ENCODE data around the gene CISTR. TPM values are rescaled to one million over a fixed set of nuclear protein-coding genes. Genes with fewer than 3 reads are reported as not detected.

CISTR gene
- total and polyA plus RNA-seq, 3 donors from 2014 or later, result not detected

- Histone ChIP-seq H3K27ac (no peak overlapping the region), H3K4me3 (no peak overlapping the region), H3K27me3 (no peaks in the 10 kb centered on the region), H3K9me3 (no peaks in the 10 kb centered on the region), H3K4me1 (peaks cover 6% of the 10 kb centered on the region), H3K36me3 (ENCODE audit: low read depth, missing control alignments) (no peaks in the 10 kb centered on the region)
- no peak for TF ChIP-seq POLR2A (IDR thresholded peaks at IDR 0.05)
- TF ChIP-seq, protein P1, sequence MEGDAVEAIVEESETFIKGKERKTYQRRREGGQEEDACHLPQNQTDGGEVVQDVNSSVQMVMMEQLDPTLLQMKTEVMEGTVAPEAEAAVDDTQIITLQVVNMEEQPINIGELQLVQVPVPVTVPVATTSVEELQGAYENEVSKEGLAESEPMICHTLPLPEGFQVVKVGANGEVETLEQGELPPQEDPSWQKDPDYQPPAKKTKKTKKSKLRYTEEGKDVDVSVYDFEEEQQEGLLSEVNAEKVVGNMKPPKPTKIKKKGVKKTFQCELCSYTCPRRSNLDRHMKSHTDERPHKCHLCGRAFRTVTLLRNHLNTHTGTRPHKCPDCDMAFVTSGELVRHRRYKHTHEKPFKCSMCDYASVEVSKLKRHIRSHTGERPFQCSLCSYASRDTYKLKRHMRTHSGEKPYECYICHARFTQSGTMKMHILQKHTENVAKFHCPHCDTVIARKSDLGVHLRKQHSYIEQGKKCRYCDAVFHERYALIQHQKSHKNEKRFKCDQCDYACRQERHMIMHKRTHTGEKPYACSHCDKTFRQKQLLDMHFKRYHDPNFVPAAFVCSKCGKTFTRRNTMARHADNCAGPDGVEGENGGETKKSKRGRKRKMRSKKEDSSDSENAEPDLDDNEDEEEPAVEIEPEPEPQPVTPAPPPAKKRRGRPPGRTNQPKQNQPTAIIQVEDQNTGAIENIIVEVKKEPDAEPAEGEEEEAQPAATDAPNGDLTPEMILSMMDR (IDR thresholded peaks at IDR 0.05), result no peak
- intact Hi-C loops (cut with DNase I; ENCODE audit: low total_unique reads), result no loop called here
- WGBS, 2 donors, result 78 to 89% methylated on average over 5 of the region's 5 CpGs
- no peak for DNase-seq
Measured at GRCh38 chr12:53756300-53757100, 4.7 kb upstream of the CISTR start.

DNA sequence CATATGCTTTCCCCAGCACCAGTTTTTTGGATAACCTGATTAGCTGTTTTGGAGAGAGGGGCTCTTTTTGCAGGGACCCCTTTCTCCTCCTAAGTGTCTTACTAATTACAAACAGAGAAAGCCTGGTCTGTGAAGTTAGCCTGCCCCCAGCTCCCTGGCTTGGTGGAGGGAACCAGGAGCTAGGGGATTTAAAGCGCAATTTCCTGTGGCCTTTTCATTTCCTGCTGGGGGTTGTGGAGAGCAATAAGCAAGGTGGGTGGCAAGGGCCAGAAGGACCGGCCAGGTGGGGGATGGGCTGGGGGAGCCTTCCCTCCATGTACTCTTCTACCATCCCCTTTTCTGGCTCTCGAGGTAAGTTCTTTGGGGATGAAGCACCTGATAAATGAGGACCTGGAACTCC is 4.1 kb upstream of the CISTR start:
- 70 to 76% methylated on average over 3 of the region's 3 CpGs for WGBS, 2 donors
- Histone ChIP-seq H3K9me3 (no peaks in the 10 kb centered on the region), H3K4me3 (no peak overlapping the region), H3K27me3 (no peaks in the 10 kb centered on the region), H3K27ac (no peak overlapping the region), H3K36me3 (ENCODE audit: low read depth, missing control alignments) (no peaks in the 10 kb centered on the region), H3K4me1 (peaks cover 11% of the 10 kb centered on the region)
- TF ChIP-seq, protein P1 (IDR thresholded peaks at IDR 0.05), result no peak
- no peak for TF ChIP-seq POLR2A (IDR thresholded peaks at IDR 0.05)
- intact Hi-C loops (cut with DNase I; ENCODE audit: low total_unique reads), result no loop called here
- no peak for DNase-seq

DNA sequence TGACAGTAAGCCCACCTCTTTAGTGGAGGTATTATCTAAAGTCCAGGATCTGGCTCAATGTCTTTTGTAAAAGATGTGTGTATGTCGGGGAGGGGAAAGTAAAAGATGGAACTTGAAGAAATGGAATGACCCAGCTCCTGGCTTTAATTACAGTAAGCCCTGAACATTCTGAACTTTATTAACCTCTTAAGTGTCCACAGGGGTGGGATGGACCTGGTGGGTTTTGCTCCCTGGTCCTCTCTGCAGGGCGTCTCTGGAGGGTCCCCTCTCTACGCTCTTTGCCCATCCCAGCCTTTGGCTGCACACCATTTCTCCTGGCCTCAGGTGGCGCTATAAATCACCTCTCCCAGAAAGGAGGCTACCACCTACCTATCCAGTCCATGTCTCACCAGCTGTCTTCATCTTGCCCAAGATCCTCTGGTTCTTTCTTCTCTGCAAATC is 3.7 kb upstream of the CISTR start:
- WGBS, 2 donors, result 93 to 95% methylated on average over 4 of the region's 4 CpGs
- no peaks in the 10 kb centered on the region for H3K27me3 ChIP-seq
- TF ChIP-seq, protein P1 (IDR thresholded peaks at IDR 0.05), result no peak
- TF ChIP-seq POLR2A (IDR thresholded peaks at IDR 0.05), result no peak
- no peak overlapping the region for H3K27ac ChIP-seq
- no peak overlapping the region for H3K4me3 ChIP-seq
- no peaks in the 10 kb centered on the region for H3K9me3 ChIP-seq
- no peaks in the 10 kb centered on the region for H3K36me3 ChIP-seq (ENCODE audit: low read depth, missing control alignments)
- no peak for DNase-seq
- intact Hi-C loops (cut with DNase I; ENCODE audit: low total_unique reads), result no loop called here
- H3K4me1 ChIP-seq, result peaks cover 12% of the 10 kb centered on the region

- DNase-seq, result no peak
- TF ChIP-seq, protein P1 (IDR thresholded peaks at IDR 0.05), result no peak
- TF ChIP-seq POLR2A (IDR thresholded peaks at IDR 0.05), result no peak
- H3K36me3 ChIP-seq (ENCODE audit: low read depth, missing control alignments), result no peaks in the 10 kb centered on the region
- intact Hi-C loops (cut with DNase I; ENCODE audit: low total_unique reads), result no loop called here
- no peak overlapping the region for H3K4me3 ChIP-seq
- H3K27ac ChIP-seq, result no peak overlapping the region
- H3K4me1 ChIP-seq, result peaks cover 12% of the 10 kb centered on the region
- no peaks in the 10 kb centered on the region for H3K27me3 ChIP-seq
- WGBS, 2 donors, result 31 to 41% methylated on average over 4 of the region's 4 CpGs
- no peaks in the 10 kb centered on the region for H3K9me3 ChIP-seq
Measured at GRCh38 chr12:53754633-53755264, 3.0 kb upstream of the CISTR start.

Measured in testis (tissue), 3 donors.